Prostate gland (tissue), 2 donors: Measurements from ENCODE around the gene BEAN1.

Source experiments
- POLR2AphosphoS5 ChIP-seq: sonication (generic); formaldehyde crosslinking; IDR thresholded peaks from one replicate; pipeline ENCODE4 v1.6.1; 2017; ENCODE audit warnings: antibody characterized with exemption
- TF ChIP-seq, protein P1 (sequence below), 4 experiments: fragments of 200-600 bp in 2 of 4; fragments of 450-650 bp in 2 of 4; sonication (generic) in 2 of 4; IDR thresholded peaks; 1 replicate in 3 of 4; 2 replicates in 1 of 4; pipeline ENCODE4 v1.5.1; 2016 to 2019; ENCODE audit warnings: antibody characterized with exemption in 4 of 4, mild to moderate bottlenecking in 2 of 4, moderate library complexity in 2 of 4

GRCh38 chr16:66412182-66412581, 14.9 kb upstream of the BEAN1 start:
- TF ChIP-seq, protein P1, sequence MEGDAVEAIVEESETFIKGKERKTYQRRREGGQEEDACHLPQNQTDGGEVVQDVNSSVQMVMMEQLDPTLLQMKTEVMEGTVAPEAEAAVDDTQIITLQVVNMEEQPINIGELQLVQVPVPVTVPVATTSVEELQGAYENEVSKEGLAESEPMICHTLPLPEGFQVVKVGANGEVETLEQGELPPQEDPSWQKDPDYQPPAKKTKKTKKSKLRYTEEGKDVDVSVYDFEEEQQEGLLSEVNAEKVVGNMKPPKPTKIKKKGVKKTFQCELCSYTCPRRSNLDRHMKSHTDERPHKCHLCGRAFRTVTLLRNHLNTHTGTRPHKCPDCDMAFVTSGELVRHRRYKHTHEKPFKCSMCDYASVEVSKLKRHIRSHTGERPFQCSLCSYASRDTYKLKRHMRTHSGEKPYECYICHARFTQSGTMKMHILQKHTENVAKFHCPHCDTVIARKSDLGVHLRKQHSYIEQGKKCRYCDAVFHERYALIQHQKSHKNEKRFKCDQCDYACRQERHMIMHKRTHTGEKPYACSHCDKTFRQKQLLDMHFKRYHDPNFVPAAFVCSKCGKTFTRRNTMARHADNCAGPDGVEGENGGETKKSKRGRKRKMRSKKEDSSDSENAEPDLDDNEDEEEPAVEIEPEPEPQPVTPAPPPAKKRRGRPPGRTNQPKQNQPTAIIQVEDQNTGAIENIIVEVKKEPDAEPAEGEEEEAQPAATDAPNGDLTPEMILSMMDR (IDR thresholded peaks at IDR 0.05), result no peak
- no peak for TF ChIP-seq POLR2AphosphoS5
